ENCODE measurements around the gene UCHL3.

Gene UCHL3

GRCh38 chr13:75636436-75637180 lies 87.0 kb downstream of the UCHL3 start:
- H3K4me3 ChIP-seq (ENCODE audit: low read length), result peak overlapping the region; percentile 60
- peak; percentile 26 for DNase-seq (ENCODE audit: low read depth)
- no peak for TF ChIP-seq CTCF (IDR thresholded peaks at IDR 0.05; ENCODE audit: insufficient read depth, low read depth, low read length, missing control alignments)

- TF ChIP-seq CTCF (IDR thresholded peaks at IDR 0.05; ENCODE audit: insufficient read depth, low read depth, low read length, missing control alignments), result no peak
- DNase-seq (ENCODE audit: low read depth), result no peak
These were observed 87.7 kb downstream of the UCHL3 start for GRCh38 chr13:75637181-75637750.

GRCh38 chr13:75639454-75639853 lies 89.9 kb downstream of the UCHL3 start:
- no peak for DNase-seq (ENCODE audit: low read depth)
- TF ChIP-seq CTCF (IDR thresholded peaks at IDR 0.05; ENCODE audit: insufficient read depth, low read depth, low read length, missing control alignments), result no peak
- H3K4me3 ChIP-seq (ENCODE audit: low read length), result no peak overlapping the region

More at GRCh38 chr13:75637181-75637750, 87.7 kb downstream of the UCHL3 start:
- H3K4me3 ChIP-seq (ENCODE audit: low read length), result no peak overlapping the region

- no peak for TF ChIP-seq CTCF (IDR thresholded peaks at IDR 0.05; ENCODE audit: insufficient read depth, low read depth, low read length, missing control alignments)
- no peak for DNase-seq (ENCODE audit: low read depth)
- no peak overlapping the region for H3K4me3 ChIP-seq (ENCODE audit: low read length)
These were observed 91.4 kb downstream of the UCHL3 start for GRCh38 chr13:75641026-75641425.

DNA sequence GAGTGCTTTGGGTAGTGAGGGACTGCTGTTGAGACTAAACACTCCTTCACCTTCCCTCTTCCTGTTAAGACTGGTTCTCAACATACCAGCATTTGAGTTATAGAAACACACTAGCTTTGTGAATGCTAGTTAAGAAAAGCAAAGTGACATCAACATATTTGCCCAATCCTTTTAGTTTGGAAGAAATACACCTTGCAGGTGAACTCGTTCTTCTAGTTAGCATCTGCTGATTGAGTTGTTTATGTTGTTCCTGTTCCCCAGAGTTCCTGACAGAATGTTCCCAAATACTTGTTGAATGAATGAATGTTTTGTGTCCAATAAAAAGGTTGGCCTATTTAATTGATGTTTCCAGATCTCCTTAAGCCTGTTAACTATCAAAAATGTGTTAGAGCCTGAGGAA lies 93.6 kb downstream of the UCHL3 start:
- DNase-seq (ENCODE audit: low read depth), result peak; percentile 49
- no peak overlapping the region for H3K4me3 ChIP-seq (ENCODE audit: low read length)
- no peak for TF ChIP-seq CTCF (IDR thresholded peaks at IDR 0.05; ENCODE audit: insufficient read depth, low read depth, low read length, missing control alignments)

DNA sequence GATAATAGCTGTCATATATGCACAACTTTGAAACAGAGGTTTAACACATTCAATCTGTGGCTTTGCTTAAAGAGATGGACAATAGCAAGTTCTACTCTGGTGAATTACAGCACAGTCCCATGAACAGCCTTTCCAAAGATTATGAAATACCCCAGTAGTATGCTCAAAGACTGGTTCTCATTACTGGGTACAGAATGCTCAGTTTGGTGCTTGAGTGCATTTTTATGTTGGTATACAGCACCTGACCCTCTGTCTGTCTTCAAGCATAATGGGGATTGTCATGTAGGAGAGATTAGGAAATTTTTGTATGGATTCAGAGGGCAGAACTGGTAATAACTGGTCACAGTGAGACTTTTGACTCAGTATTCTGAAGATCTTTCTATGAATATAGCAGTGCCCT lies 94.1 kb downstream of the UCHL3 start:
- no peak for TF ChIP-seq CTCF (IDR thresholded peaks at IDR 0.05; ENCODE audit: insufficient read depth, low read depth, low read length, missing control alignments)
- DNase-seq (ENCODE audit: low read depth), result no peak
- no peak overlapping the region for H3K4me3 ChIP-seq (ENCODE audit: low read length)

- no peak for DNase-seq (ENCODE audit: low read depth)
- TF ChIP-seq CTCF (IDR thresholded peaks at IDR 0.05; ENCODE audit: insufficient read depth, low read depth, low read length, missing control alignments), result no peak
- H3K4me3 ChIP-seq (ENCODE audit: low read length), result no peak overlapping the region
These were observed 95.5 kb downstream of the UCHL3 start for GRCh38 chr13:75645141-75645540.
